Panc1 (cell line): ENCODE data around the gene CACNA2D3.

Experiments used
- CTCF ChIP-seq: fragments of 450-650 bp; IDR thresholded peaks from 2 replicates; pipeline ENCODE4 v1.5.1; 2017; ENCODE audit warnings: mild to moderate bottlenecking
- POLR2AphosphoS5 ChIP-seq: IDR thresholded peaks from 2 replicates; pipeline ENCODE4 v1.6.1; 2012; ENCODE audit warnings: mild to moderate bottlenecking, low read depth, low read length, moderate library complexity
- SIN3A ChIP-seq: IDR thresholded peaks from 2 replicates; pipeline ENCODE4 v1.6.1; 2012; ENCODE audit warnings: low read depth, mild to moderate bottlenecking, low read length, moderate library complexity, borderline replicate concordance; ENCODE audit not compliant: insufficient read depth
- TCF7L2 ChIP-seq: IDR thresholded peaks from 2 replicates; pipeline ENCODE4 v1.6.1; 2011; ENCODE audit warnings: mild to moderate bottlenecking, low read depth, low read length, inconsistent platforms
- TF ChIP-seq, protein P1 (sequence below), 2 experiments: IDR thresholded peaks; 2 replicates each; pipeline ENCODE4 v1.6.1; 2011 to 2012; ENCODE audit warnings: low read depth in 2 of 2, control low read depth in 1 of 2, low read length in 1 of 2, mild to moderate bottlenecking in 1 of 2, moderate library complexity in 1 of 2; ENCODE audit not compliant: insufficient read depth in 1 of 2

DNA sequence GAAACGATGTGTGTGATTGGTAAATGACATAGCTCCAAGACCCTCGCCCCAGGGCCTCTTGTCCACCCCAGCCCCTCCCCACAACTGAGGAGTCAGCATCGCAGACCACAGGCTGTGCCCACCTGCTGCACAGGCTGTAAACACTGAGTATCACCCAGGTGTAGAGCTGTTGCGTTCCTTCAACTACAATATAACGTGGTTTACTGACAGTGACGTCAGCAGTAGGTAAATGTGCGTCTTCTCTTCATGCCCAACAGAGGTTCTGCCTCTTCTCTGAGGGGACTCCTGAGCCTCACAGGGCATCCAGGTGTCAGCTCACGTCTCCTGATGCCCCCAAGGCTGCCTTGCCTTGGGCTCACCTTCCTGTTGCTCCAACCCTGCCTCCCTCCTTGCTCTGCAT lies 395.1 kb downstream of the CACNA2D3 start:
- TF ChIP-seq CTCF = no peak
- TF ChIP-seq, protein P1, sequence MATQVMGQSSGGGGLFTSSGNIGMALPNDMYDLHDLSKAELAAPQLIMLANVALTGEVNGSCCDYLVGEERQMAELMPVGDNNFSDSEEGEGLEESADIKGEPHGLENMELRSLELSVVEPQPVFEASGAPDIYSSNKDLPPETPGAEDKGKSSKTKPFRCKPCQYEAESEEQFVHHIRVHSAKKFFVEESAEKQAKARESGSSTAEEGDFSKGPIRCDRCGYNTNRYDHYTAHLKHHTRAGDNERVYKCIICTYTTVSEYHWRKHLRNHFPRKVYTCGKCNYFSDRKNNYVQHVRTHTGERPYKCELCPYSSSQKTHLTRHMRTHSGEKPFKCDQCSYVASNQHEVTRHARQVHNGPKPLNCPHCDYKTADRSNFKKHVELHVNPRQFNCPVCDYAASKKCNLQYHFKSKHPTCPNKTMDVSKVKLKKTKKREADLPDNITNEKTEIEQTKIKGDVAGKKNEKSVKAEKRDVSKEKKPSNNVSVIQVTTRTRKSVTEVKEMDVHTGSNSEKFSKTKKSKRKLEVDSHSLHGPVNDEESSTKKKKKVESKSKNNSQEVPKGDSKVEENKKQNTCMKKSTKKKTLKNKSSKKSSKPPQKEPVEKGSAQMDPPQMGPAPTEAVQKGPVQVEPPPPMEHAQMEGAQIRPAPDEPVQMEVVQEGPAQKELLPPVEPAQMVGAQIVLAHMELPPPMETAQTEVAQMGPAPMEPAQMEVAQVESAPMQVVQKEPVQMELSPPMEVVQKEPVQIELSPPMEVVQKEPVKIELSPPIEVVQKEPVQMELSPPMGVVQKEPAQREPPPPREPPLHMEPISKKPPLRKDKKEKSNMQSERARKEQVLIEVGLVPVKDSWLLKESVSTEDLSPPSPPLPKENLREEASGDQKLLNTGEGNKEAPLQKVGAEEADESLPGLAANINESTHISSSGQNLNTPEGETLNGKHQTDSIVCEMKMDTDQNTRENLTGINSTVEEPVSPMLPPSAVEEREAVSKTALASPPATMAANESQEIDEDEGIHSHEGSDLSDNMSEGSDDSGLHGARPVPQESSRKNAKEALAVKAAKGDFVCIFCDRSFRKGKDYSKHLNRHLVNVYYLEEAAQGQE (IDR thresholded peaks at IDR 0.05; ENCODE audit: insufficient read depth in 1 of 2, low read depth in 2 of 2, low read length in 1 of 2) = no peak
- TF ChIP-seq POLR2AphosphoS5 = no peak
- no peak for TF ChIP-seq SIN3A
- no peak for TF ChIP-seq TCF7L2
